HG03095 (cell line): ENCODE data around the gene JPH4.
"Not testable (repeated sequence)": the region's sequence is repeated elsewhere in the genome, so short reads cannot be mapped to it uniquely, and the experiment has no call there.

Experiments used
- ATAC-seq: cut with Tn5 transposase; IDR thresholded peaks from one replicate; pipeline ENCODE4 v1.9.1; 2021; ENCODE audit warnings: moderate library complexity; ENCODE audit not compliant: unreplicated experiment

Gene JPH4

GRCh38 chr14:23609411-23610089, 31.0 kb upstream of the JPH4 start:
- ATAC-seq: not testable (repeated sequence)

GRCh38 chr14:23609001-23609400, 30.4 kb upstream of the JPH4 start:
- no peak for ATAC-seq

GRCh38 chr14:23608454-23608853, 29.9 kb upstream of the JPH4 start:
- no peak for ATAC-seq

- peak; percentile 87 for ATAC-seq
Observed at GRCh38 chr14:23605931-23606585, 27.5 kb upstream of the JPH4 start.

GRCh38 chr14:23604675-23605170, 26.1 kb upstream of the JPH4 start:
- ATAC-seq: no peak

- ATAC-seq: no peak
Observed at GRCh38 chr14:23604148-23604547, 25.6 kb upstream of the JPH4 start.

- ATAC-seq: no peak
Observed at GRCh38 chr14:23603103-23603502, 24.5 kb upstream of the JPH4 start.

- ATAC-seq: no peak
Observed at GRCh38 chr14:23602181-23603095, 23.8 kb upstream of the JPH4 start.

GRCh38 chr14:23601845-23602180, 23.2 kb upstream of the JPH4 start:
- no peak for ATAC-seq

GRCh38 chr14:23601424-23601823, 22.8 kb upstream of the JPH4 start:
- ATAC-seq: no peak

GRCh38 chr14:23600806-23601205, 22.2 kb upstream of the JPH4 start:
- no peak for ATAC-seq

GRCh38 chr14:23600322-23600707, 21.7 kb upstream of the JPH4 start:
- no peak for ATAC-seq

GRCh38 chr14:23594191-23594590, 15.6 kb upstream of the JPH4 start:
- ATAC-seq: not testable (repeated sequence)

GRCh38 chr14:23590198-23590597, 11.6 kb upstream of the JPH4 start:
- ATAC-seq: no peak

- ATAC-seq: no peak
Observed at GRCh38 chr14:23589606-23590005, 11.0 kb upstream of the JPH4 start.

- ATAC-seq: peak; percentile 95
Observed at GRCh38 chr14:23588884-23589598, 10.5 kb upstream of the JPH4 start.

GRCh38 chr14:23584527-23585203, 6.1 kb upstream of the JPH4 start:
- not testable (repeated sequence) for ATAC-seq

GRCh38 chr14:23583761-23584526, 5.4 kb upstream of the JPH4 start:
- not testable (repeated sequence) for ATAC-seq

- no peak for ATAC-seq
Observed at GRCh38 chr14:23582906-23583760, 4.5 kb upstream of the JPH4 start.
